SK-N-SH treated with all-trans-retinoic acid at 6 μM for 48 hours (cell line): ENCODE results near the gene TOMM40L.

Source experiments
- ATAC-seq: fragments of 200-7000 bp; cut with Tn5 transposase; 3 replicates; pipeline ENCODE4 v1.9.1; 2020; ENCODE audit warnings: mild to moderate bottlenecking, moderate library complexity
- ARNTL ChIP-seq: fragments of 450-650 bp; formaldehyde crosslinking; IDR thresholded peaks from 2 replicates; pipeline ENCODE4 v1.5.0; 2020; ENCODE audit warnings: low read depth, mild to moderate bottlenecking, moderate library complexity, borderline replicate concordance
- BACH2 ChIP-seq: fragments of 250-450 bp; sonication (Bioruptor Pico); IDR thresholded peaks from 2 replicates; pipeline ENCODE4 v1.9.0; 2021; ENCODE audit warnings: mild to moderate bottlenecking, borderline replicate concordance
- CREB5 ChIP-seq: fragments of 250-450 bp; sonication (Bioruptor Pico); IDR thresholded peaks from 2 replicates; pipeline ENCODE4 v1.5.1; 2020; ENCODE audit warnings: low read depth, mild to moderate bottlenecking, moderate library complexity
- CSDC2 ChIP-seq: fragments of 250-450 bp; sonication (Bioruptor Pico); IDR thresholded peaks from 2 replicates; pipeline ENCODE4 v1.5.0; 2020; ENCODE audit warnings: mild to moderate bottlenecking, moderate library complexity
- CSRNP3 ChIP-seq: fragments of 250-450 bp; sonication (Bioruptor Pico); IDR thresholded peaks from 2 replicates; pipeline ENCODE4 v1.5.1; 2021; ENCODE audit warnings: mild to moderate bottlenecking, moderate library complexity
- ESRRG ChIP-seq: fragments of 250-450 bp; sonication (Bioruptor Pico); IDR thresholded peaks from 2 replicates; pipeline ENCODE4 v1.6.1; 2021; ENCODE audit warnings: mild to moderate bottlenecking
- GLIS3 ChIP-seq: fragments of 250-450 bp; sonication (Bioruptor Pico); IDR thresholded peaks from 2 replicates; pipeline ENCODE4 v1.5.0; 2020; ENCODE audit warnings: mild to moderate bottlenecking, moderate library complexity
- ISL1 ChIP-seq: fragments of 250-450 bp; sonication (Bioruptor Pico); IDR thresholded peaks from 2 replicates; pipeline ENCODE4 v2.1.2; 2022; ENCODE audit warnings: mild to moderate bottlenecking, moderate library complexity
- OSR1 ChIP-seq: fragments of 250-450 bp; sonication (Bioruptor Pico); IDR thresholded peaks from 2 replicates; pipeline ENCODE4 v1.8.0; 2022; ENCODE audit warnings: moderate library complexity, mild to moderate bottlenecking, inconsistent platforms
- PATZ1 ChIP-seq: fragments of 250-450 bp; sonication (Bioruptor Pico); IDR thresholded peaks from 2 replicates; pipeline ENCODE4 v1.8.0; 2020; ENCODE audit warnings: mild to moderate bottlenecking, moderate library complexity, borderline replicate concordance
- POU6F1 ChIP-seq: fragments of 250-450 bp; sonication (Bioruptor Pico); IDR thresholded peaks from 2 replicates; pipeline ENCODE4 v1.8.0; 2021; ENCODE audit warnings: low read depth, mild to moderate bottlenecking, moderate library complexity, borderline replicate concordance
- PPARA ChIP-seq: fragments of 250-450 bp; sonication (Bioruptor Pico); IDR thresholded peaks from 2 replicates; pipeline ENCODE4 v1.5.0; 2020; ENCODE audit warnings: mild to moderate bottlenecking, borderline replicate concordance
- SNAI2 ChIP-seq: fragments of 250-450 bp; sonication (Bioruptor Pico); IDR thresholded peaks from 2 replicates; pipeline ENCODE4 v1.5.0; 2020; ENCODE audit warnings: mild to moderate bottlenecking, moderate library complexity
- TCF4 ChIP-seq: fragments of 250-450 bp; sonication (Bioruptor Pico); IDR thresholded peaks from 2 replicates; pipeline ENCODE4 v1.8.0; 2021; ENCODE audit warnings: mild to moderate bottlenecking, moderate library complexity, borderline replicate concordance
- TSHZ2 ChIP-seq: fragments of 250-450 bp; sonication (Bioruptor Pico); IDR thresholded peaks from 2 replicates; pipeline ENCODE4 v1.5.0; 2020; ENCODE audit warnings: mild to moderate bottlenecking, moderate library complexity
- ZC3H10 ChIP-seq: fragments of 250-450 bp; sonication (Bioruptor Pico); IDR thresholded peaks from 2 replicates; pipeline ENCODE4 v1.5.1; 2021; ENCODE audit warnings: mild to moderate bottlenecking, moderate library complexity
- ZFP3 ChIP-seq: fragments of 250-450 bp; sonication (Bioruptor Pico); IDR thresholded peaks from 2 replicates; pipeline ENCODE4 v1.5.0; 2020; ENCODE audit warnings: mild to moderate bottlenecking, moderate library complexity
- ZFP30 ChIP-seq: fragments of 450-650 bp; formaldehyde crosslinking; IDR thresholded peaks from 2 replicates; pipeline ENCODE4 v1.5.0; 2022; ENCODE audit warnings: mild to moderate bottlenecking, moderate library complexity
- ZNF565 ChIP-seq: fragments of 450-650 bp; formaldehyde crosslinking; conservative IDR thresholded peaks from 2 replicates; pipeline ENCODE4 v1.5.0; 2020; ENCODE audit warnings: low read depth, mild to moderate bottlenecking, moderate library complexity
- ZNF70 ChIP-seq: fragments of 450-650 bp; formaldehyde crosslinking; IDR thresholded peaks from 2 replicates; pipeline ENCODE4 v1.5.0; 2020; ENCODE audit warnings: mild to moderate bottlenecking, moderate library complexity
- ZNF8 ChIP-seq: fragments of 450-650 bp; formaldehyde crosslinking; IDR thresholded peaks from 2 replicates; pipeline ENCODE4 v1.5.0; 2020; ENCODE audit warnings: mild to moderate bottlenecking, moderate library complexity

TOMM40L gene

GRCh38 chr1:161197560-161198193 lies 28.2 kb upstream of the TOMM40L start:
- peak; percentile 0; the same call in 2 of the 3 replicates for ATAC-seq
- no peak for TF ChIP-seq TCF4 (CRISPR knock-in tag)
- TF ChIP-seq PPARA (CRISPR knock-in tag), result no peak
- TF ChIP-seq PATZ1 (CRISPR knock-in tag), result no peak
- no peak for TF ChIP-seq ZNF565 (CRISPR knock-in tag)
- no peak for TF ChIP-seq SNAI2
- TF ChIP-seq ZFP3 (CRISPR knock-in tag), result no peak
- no peak for TF ChIP-seq ARNTL (CRISPR knock-in tag)
- TF ChIP-seq OSR1 (CRISPR knock-in tag), result no peak
- no peak for TF ChIP-seq GLIS3 (CRISPR knock-in tag)
- TF ChIP-seq CREB5 (CRISPR knock-in tag), result no peak
- TF ChIP-seq POU6F1, result no peak
- TF ChIP-seq ZNF8 (CRISPR knock-in tag), result no peak
- TF ChIP-seq ZFP30 (CRISPR knock-in tag), result no peak
- no peak for TF ChIP-seq ZC3H10 (CRISPR knock-in tag)
- TF ChIP-seq ZNF70, result no peak
- no peak for TF ChIP-seq ISL1
- no peak for TF ChIP-seq CSRNP3 (CRISPR knock-in tag)
- no peak for TF ChIP-seq ESRRG (CRISPR knock-in tag)
- no peak for TF ChIP-seq TSHZ2 (CRISPR knock-in tag)
- no peak for TF ChIP-seq CSDC2

GRCh38 chr1:161198194-161198896 lies 27.5 kb upstream of the TOMM40L start:
- peak; percentile 57 for ATAC-seq
- TF ChIP-seq BACH2 (no peak), PPARA (CRISPR knock-in tag) (no peak), POU6F1 (0 out of 2 replicates have a peak, but pooled peaks have one; percentile 13), ZFP30 (CRISPR knock-in tag) (no peak), ESRRG (CRISPR knock-in tag) (no peak)
- TF ChIP-seq, all 23 proteins: peak for 1
